ENCODE results near the gene CRPPA. TPM values are rescaled to one million over a fixed set of nuclear protein-coding genes. Genes with fewer than 3 reads are reported as not detected.

The CRPPA gene
- total RNA-seq, 1 donor from 2014 or later = 3.3 TPM

- Mint-ChIP-seq H3K4me3 (ENCODE audit: unreplicated experiment) (peak overlapping the region; percentile 90), H3K27me3 (ENCODE audit: unreplicated experiment) (no peaks in the 10 kb centered on the region), H3K36me3 (ENCODE audit: unreplicated experiment) (no peaks in the 10 kb centered on the region), H3K27ac (ENCODE audit: unreplicated experiment) (no peak overlapping the region), H3K9me3 (ENCODE audit: unreplicated experiment) (no peaks in the 10 kb centered on the region), H3K4me1 (ENCODE audit: unreplicated experiment) (peaks cover 31% of the 10 kb centered on the region)
- TF ChIP-seq, protein P1, sequence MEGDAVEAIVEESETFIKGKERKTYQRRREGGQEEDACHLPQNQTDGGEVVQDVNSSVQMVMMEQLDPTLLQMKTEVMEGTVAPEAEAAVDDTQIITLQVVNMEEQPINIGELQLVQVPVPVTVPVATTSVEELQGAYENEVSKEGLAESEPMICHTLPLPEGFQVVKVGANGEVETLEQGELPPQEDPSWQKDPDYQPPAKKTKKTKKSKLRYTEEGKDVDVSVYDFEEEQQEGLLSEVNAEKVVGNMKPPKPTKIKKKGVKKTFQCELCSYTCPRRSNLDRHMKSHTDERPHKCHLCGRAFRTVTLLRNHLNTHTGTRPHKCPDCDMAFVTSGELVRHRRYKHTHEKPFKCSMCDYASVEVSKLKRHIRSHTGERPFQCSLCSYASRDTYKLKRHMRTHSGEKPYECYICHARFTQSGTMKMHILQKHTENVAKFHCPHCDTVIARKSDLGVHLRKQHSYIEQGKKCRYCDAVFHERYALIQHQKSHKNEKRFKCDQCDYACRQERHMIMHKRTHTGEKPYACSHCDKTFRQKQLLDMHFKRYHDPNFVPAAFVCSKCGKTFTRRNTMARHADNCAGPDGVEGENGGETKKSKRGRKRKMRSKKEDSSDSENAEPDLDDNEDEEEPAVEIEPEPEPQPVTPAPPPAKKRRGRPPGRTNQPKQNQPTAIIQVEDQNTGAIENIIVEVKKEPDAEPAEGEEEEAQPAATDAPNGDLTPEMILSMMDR (IDR thresholded peaks at IDR 0.05) = no peak
- DNase-seq (ENCODE audit: extremely low spot score, unreplicated experiment) = no peak
Measured at GRCh38 chr7:16419859-16420258, 1.5 kb downstream of the CRPPA start.

DNA sequence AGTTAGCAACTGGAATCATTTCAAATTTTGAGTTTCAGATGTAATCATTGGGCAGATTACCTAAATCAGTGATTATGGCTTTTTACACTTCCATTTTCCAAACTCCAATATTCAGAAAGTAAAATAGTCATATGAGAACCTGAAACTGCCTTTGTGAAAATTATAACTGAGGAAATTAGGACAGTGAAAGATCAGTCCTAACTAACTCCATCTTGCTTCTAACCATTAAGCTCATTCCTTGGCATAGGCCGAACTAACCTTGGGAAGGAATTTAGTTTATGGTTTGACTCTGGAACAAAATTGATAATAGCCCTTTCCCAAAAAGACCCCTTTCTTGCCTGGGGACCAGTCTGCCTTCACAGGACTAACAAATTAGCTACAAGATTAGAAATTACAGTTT is 2.2 kb downstream of the CRPPA start:
- Mint-ChIP-seq H3K27ac (ENCODE audit: unreplicated experiment) (no peak overlapping the region), H3K36me3 (ENCODE audit: unreplicated experiment) (no peaks in the 10 kb centered on the region), H3K27me3 (ENCODE audit: unreplicated experiment) (no peaks in the 10 kb centered on the region), H3K4me1 (ENCODE audit: unreplicated experiment) (peaks cover 31% of the 10 kb centered on the region), H3K9me3 (ENCODE audit: unreplicated experiment) (no peaks in the 10 kb centered on the region), H3K4me3 (ENCODE audit: unreplicated experiment) (no peak overlapping the region)
- DNase-seq (ENCODE audit: extremely low spot score, unreplicated experiment) = no peak
- TF ChIP-seq, protein P1 (IDR thresholded peaks at IDR 0.05) = no peak

DNA sequence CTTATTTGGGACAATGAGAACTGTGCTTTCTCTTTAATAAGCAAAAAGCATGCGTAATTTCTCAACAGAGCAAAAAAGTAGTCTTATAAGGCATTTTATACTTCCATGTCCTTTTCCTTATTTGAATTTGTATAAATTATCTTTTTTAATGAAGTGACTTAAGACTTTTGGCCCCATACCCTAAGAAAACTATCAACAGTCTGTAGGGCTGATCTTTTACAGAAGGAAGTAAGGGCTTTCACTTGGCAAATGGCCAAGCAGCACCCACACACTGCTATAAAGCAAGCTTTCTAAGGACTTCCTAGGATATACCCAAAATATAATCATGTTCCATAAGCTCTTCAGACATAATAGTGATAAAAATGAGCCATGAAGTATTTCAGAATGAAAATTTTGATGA is 3.4 kb downstream of the CRPPA start:
- Mint-ChIP-seq H3K4me3 (ENCODE audit: unreplicated experiment) (no peak overlapping the region), H3K27me3 (ENCODE audit: unreplicated experiment) (no peaks in the 10 kb centered on the region), H3K27ac (ENCODE audit: unreplicated experiment) (no peak overlapping the region)

DNA sequence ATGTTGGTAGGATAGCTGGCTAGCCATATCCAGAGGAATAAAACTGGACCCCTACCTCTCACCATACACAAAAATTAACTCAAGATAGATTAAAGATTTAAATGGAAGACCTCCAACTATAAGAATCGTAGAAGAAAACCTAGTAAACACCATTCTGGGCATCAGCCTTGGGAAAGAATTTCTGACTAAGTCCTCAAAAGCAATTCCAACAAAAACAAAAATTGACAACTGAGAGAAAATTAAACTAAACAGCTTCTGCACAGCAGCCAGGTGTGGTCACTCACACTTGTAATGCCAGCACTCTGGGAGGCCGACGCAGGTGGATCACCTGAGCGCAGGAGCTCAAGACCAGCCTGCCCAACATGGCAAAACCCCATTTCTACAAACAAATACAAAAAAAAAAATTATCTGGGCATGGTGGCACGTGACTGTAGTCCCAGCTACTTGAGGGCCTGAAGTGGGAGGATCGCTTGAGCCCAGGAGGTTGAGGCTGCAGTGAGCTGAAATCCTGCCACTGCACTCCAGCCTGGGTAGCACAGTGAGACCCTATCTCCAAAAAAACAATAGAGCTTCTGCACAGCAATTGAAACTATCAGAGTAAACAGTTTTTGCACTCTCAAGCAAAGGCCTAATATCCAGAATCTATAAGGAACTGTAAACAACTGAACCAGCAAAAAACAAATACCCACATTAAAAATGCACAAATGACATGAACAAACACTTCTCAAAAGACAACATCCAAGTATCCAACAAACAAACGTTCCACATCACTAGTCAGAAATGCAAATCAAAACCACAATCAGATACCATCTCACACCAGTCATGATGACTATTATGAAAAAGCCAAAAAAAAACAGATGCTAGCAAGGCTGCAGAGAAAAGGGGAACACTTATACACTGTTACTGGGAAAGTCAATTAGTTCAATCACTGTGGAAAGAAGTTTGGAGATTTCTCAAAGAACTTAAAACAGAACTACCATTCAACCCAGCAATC is 4.8 kb downstream of the CRPPA start:
- Mint-ChIP-seq H3K4me3 (ENCODE audit: unreplicated experiment) (no peak overlapping the region), H3K27me3 (ENCODE audit: unreplicated experiment) (no peaks in the 10 kb centered on the region), H3K4me1 (ENCODE audit: unreplicated experiment) (peaks cover 23% of the 10 kb centered on the region), H3K36me3 (ENCODE audit: unreplicated experiment) (no peaks in the 10 kb centered on the region), H3K27ac (ENCODE audit: unreplicated experiment) (no peak overlapping the region), H3K9me3 (ENCODE audit: unreplicated experiment) (no peaks in the 10 kb centered on the region)
- TF ChIP-seq, protein P1 (IDR thresholded peaks at IDR 0.05) = no peak
- no peak for DNase-seq (ENCODE audit: extremely low spot score, unreplicated experiment)

More for the DNA sequence above, 3.4 kb downstream of the CRPPA start:
- Mint-ChIP-seq H3K9me3 (ENCODE audit: unreplicated experiment) (no peaks in the 10 kb centered on the region), H3K36me3 (ENCODE audit: unreplicated experiment) (no peaks in the 10 kb centered on the region), H3K4me1 (ENCODE audit: unreplicated experiment) (peaks cover 29% of the 10 kb centered on the region)
- TF ChIP-seq, protein P1 (IDR thresholded peaks at IDR 0.05) = no peak
- DNase-seq (ENCODE audit: extremely low spot score, unreplicated experiment) = no peak
